GM19239 (cell line): ENCODE measurements around the gene BGN.

Experiments used
- DNase-seq: peaks from one replicate; pipeline ENCODE4 v3.0.0; 2011; ENCODE audit warnings: low spot score; ENCODE audit not compliant: insufficient read length
- FAIRE-seq: peaks from 2 replicates; lab custom pipeline; 2011; peaks lifted over from hg19 to GRCh38; lab: Jason Lieb, UNC

Gene BGN

DNA sequence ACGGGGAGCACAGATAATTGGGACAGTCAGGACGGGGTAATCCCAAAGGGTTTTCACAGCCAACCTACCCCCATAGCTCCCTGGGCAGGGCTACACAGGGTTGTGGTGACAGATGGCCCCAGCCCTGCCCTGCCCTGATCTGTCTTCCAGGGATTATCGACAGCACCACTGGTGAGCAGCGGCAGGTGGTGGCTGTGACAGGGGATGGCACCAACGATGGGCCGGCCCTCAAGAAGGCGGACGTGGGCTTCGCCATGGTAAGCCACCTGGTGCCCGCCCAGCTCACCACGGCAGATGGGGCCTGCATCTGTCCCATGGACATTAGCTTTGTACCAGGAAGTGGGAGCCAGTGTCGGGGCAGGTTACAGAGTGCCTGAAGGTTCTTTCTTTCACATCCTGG, 62.0 kb downstream of the BGN start:
- no peak for FAIRE-seq
- no peak for DNase-seq

DNA sequence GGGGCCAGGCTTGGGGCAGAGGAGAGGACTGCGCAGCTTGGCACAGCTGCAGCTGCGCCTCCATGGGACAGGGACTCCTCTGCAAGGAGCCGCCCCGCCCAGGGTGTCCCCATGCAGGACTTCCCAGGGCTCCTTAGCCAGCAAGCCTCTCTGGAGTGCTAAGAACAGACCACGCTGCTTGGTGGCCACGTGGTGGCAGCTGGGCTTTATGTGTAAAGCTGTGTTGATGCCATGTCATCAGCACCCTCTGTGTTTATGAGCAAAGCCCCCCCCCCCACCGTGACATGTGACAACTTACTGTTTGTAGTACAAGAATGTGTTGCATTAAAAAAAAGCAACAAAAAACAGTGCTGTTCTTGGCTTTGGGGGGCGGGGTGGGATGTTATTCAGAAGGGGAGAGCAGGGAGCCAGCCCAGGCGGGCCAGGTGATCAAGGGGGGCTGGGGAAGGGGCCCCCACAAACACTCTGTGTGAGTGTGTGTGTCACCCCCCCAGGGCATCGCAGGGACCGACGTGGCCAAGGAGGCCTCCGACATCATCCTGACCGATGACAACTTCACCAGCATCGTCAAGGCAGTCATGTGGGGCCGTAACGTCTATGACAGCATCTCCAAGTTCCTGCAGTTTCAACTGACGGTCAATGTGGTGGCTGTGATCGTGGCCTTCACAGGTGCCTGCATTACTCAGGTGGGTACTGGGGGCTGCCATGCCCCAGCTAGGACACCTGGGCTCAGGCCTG, 63.0 kb downstream of the BGN start:
- DNase-seq (no peak), FAIRE-seq (no peak)
